Measurements from ENCODE around the gene ZNF717.
A peak's percentile ranks its signal among the peaks of the same experiment; 100 is the strongest.
"Not testable (repeated sequence)": the region's sequence is repeated elsewhere in the genome, so short reads cannot be mapped to it uniquely, and the experiment has no call there.

The ZNF717 gene

GRCh38 chr3:75785081-75785755 lies at the start of gene ZNF717:
Gene ZNF717 (minus strand): TSS chr3:75785549. CDS start chr3:75783362, 2,187 bp downstream.
- DNase-seq (ENCODE audit: low spot score), result peak; percentile 89

DNA sequence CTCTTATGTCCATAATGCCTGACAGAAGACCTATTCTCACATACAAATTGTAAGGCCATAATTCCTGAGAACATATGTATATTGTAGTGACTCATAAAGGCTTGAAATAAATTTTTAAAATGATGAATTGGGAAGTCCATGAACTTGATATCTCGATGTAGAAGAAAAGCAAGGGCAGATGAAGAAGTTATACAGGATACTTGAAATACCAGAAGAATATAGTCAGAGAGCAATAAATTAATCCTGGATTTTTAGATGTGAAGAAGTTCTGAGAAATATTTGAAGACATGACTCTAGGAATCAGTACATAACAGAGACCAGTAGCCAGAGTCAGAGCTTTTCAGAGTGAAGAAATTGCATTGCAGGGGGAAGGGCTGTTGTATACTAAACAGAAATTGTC lies 45.7 kb upstream of the ZNF717 start:
- not testable (repeated sequence) for DNase-seq (ENCODE audit: low spot score)

GRCh38 chr3:75818019-75818418 lies 32.7 kb upstream of the ZNF717 start:
- not testable (repeated sequence) for DNase-seq (ENCODE audit: low spot score)

GRCh38 chr3:75816287-75817180 lies 31.2 kb upstream of the ZNF717 start:
- not testable (repeated sequence) for DNase-seq (ENCODE audit: low spot score)

DNA sequence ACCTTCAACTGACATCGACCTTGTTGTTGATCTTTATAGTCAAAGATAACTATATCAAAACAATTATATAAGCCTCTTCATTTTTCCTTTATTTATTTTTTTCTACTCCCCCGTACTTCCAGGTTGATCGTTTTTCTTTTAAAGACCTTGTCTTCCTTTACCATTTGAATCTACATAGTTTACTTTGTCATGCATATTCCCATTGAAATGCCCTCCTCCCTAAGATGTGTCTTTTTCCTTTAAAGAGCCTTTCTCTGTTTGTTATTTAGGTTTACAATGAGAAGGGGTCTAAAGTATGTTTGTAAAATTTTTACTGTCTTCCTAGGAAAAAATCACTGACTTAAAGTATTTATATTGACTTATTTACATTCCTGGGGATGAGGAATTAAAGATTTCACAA lies 29.4 kb upstream of the ZNF717 start:
- no peak for DNase-seq (ENCODE audit: low spot score)

DNA sequence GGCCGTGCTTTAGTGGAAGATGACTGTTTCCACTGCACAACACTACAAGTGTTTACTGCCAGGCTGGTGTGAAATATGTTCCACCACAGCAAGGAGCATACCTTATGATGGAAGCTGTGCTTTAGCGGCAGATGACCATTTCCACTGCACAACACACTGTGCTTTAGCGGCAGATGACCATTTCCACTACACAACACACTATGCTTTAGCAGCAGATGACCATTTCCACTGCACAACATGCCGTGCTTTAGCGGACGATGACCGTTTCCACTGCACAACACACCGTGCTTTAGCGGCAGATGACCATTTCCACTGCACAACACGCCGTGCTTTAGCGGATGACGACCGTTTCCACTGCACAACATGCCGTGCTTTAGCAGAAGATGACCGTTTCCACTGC lies 2.8 kb downstream of the ZNF717 start:
- DNase-seq (ENCODE audit: low spot score), result no peak

- DNase-seq (ENCODE audit: low spot score), result no peak
Measured at GRCh38 chr3:75781079-75781745, 4.1 kb downstream of the ZNF717 start.

GRCh38 chr3:75777742-75778141 lies 7.6 kb downstream of the ZNF717 start:
- DNase-seq (ENCODE audit: low spot score), result not testable (repeated sequence)

GRCh38 chr3:75771631-75772030 lies 13.7 kb downstream of the ZNF717 start:
- not testable (repeated sequence) for DNase-seq (ENCODE audit: low spot score)

DNA sequence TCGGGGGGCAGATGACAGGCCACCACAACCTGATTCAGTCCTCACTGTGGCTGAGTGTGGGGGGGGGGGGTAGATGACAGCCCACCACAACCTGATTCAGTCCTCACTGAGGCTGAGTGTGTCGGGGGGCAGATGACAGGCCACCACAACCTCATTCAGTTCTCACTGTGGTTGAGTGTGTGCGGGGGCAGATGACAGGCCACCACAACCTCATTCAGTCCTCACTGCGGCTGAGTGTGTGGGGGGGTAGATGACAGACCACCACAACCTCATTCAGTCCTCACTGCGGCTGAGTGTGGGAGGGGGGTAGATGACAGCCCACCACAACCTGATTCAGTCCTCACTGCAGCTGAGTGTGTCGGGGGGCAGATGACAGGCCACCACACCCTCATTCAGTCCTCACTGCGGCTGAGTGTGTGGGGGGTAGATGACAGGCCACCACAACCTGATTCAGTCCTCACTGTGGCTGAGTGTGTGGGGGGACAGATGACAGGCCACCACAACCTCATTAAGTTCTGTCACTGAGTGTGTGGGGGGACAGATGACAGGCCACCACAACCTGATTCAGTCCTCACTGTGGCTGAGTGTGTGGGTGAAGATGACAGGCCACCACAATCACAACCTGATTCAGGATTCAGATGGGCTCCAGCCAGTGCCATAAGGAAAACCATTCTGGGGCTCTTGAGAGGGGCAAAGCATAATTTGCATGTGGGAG lies 16.9 kb downstream of the ZNF717 start:
- no peak for DNase-seq (ENCODE audit: low spot score)

GRCh38 chr3:75737831-75738493 lies 47.4 kb downstream of the ZNF717 start:
- DNase-seq (ENCODE audit: low spot score), result no peak

DNA sequence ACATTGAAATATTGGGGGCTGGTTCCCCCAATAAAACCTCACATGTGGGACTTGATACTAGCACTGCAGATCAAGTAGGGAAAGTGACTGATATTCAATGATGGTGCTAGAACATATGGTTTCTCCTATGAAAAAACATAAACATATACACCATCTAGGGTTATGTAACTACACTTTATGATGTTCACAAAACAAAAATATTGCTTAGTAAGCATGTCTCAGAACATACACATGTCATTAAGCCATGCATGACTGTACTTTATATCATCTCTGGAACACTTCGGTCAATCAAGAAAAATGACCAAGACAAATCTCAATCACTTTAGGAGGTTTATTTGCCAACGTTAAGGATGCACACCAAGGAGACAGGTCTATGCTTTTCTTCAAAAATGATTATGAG lies 57.4 kb downstream of the ZNF717 start:
- no peak for DNase-seq (ENCODE audit: low spot score)

GRCh38 chr3:75692061-75692460 lies 93.3 kb downstream of the ZNF717 start:
- no peak for DNase-seq (ENCODE audit: low spot score)

DNA sequence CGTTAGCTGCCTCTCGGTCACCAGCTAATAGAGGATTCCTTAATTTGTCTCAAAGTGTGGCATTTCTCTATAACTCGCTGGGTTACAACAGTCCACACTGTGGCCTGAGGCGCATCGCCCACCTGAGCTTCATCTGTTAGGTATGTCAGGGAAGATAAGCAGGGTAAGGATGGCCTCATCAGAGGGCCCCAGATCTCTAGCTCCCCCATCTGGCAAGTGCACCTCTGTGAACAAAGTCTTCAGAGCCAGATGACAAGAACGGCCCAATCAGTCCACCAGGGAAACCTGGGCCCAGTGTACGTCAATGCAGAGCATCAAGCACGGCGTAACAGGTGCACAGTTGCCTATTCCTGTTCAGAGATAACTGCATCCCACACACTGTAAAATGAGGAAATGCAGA lies 98.0 kb downstream of the ZNF717 start:
- no peak for DNase-seq (ENCODE audit: low spot score)

Measured in Ammon's horn (tissue), 1 donor.